Measurements from ENCODE around the gene LCN2. TPM values are rescaled to one million over a fixed set of nuclear protein-coding genes. Genes with fewer than 3 reads are reported as not detected.

The LCN2 gene
- total RNA-seq, 1 experiment from 2014 or later: 537 TPM

DNA sequence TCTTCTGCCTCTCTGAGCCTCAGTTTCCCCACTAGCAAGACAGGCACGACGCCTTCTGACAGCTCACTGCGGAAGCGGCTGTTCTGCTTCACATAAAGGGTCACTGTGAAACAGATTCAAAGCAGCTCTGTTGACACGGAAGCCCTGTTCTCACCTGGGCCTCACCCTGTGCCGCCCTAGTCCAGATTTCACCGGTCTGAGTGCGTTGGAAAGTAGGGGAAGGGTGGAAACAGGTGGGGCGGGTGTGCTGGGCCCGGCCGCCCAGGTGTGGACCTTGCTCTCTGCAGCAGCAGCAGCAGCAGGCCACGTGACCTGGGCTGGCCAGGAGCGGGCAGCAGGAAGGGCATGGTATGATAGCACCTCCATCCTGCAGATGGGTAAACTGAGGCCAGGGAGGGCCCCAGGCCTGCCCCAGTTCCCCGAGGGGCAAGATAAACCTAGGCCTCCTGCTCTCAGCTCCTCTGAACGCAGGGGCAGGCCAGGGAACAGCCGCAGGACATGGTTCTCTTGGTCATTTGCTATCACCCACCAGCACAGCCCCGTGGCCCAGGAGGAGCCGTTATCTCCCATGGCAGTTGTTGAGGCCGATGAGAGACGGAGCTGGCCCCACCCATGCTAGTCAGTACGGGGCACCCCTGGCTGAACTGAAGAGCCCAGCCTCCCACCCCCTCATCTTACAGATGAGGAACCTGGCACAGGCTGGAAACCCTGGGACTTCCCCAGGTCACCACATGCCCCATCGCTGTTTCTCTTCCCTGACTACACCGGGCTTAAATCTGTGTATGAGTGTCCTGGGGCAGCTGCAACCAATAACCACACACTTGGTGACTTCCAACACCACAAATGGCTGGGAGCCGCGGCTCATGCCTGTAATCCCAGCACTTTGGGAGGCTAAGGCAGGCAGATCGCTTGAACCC, 33.8 kb upstream of the LCN2 start:
- DNase-seq: no peak
- Histone ChIP-seq H3K4me2 (no peak overlapping the region), H4K20me1 (ENCODE audit: insufficient read depth) (peaks cover 3% of the 10 kb centered on the region; the same call in 1 of the 2 replicates), H3K27ac (no peak overlapping the region), H3K79me2 (ENCODE audit: low read depth) (no peaks in the 10 kb centered on the region), H3K9me3 (ENCODE audit: insufficient read depth, low read depth) (no peaks in the 10 kb centered on the region), H3K27me3 (ENCODE audit: insufficient read depth, low read depth) (no peaks in the 10 kb centered on the region), H3K4me1 (replicated peaks; ENCODE audit: insufficient read depth) (no peaks in the 10 kb centered on the region), H3K4me3 (no peak overlapping the region), H3K36me3 (ENCODE audit: low read depth) (no peaks in the 10 kb centered on the region), H3K9me2 (ENCODE audit: insufficient read depth) (no peaks in the 10 kb centered on the region), H2AFZ (no peak overlapping the region), H3F3A (ENCODE audit: insufficient read depth, low read depth) (peaks cover 18% of the 10 kb centered on the region; the same call in 1 of the 2 replicates)
- ChIA-PET CTCF (interaction anchor here (0.5 kb wide), 1 partner anchor 68 kb away, joined by 4 read pairs; no protein-coding TSS in a partner anchor), POLR2A (ENCODE audit: unreplicated experiment) (no interaction called here)
- no TSS peak for BruUV-seq (replicated peaks)
- intact Hi-C loops (cut with micrococcal nuclease; ENCODE audit: unreplicated experiment): loop anchor here (2.0 to 5.0 kb wide), 2 partner anchors 63 to 381 kb away; partner anchors contain the start of gene TOR2A
- TF ChIP-seq, protein P1, sequence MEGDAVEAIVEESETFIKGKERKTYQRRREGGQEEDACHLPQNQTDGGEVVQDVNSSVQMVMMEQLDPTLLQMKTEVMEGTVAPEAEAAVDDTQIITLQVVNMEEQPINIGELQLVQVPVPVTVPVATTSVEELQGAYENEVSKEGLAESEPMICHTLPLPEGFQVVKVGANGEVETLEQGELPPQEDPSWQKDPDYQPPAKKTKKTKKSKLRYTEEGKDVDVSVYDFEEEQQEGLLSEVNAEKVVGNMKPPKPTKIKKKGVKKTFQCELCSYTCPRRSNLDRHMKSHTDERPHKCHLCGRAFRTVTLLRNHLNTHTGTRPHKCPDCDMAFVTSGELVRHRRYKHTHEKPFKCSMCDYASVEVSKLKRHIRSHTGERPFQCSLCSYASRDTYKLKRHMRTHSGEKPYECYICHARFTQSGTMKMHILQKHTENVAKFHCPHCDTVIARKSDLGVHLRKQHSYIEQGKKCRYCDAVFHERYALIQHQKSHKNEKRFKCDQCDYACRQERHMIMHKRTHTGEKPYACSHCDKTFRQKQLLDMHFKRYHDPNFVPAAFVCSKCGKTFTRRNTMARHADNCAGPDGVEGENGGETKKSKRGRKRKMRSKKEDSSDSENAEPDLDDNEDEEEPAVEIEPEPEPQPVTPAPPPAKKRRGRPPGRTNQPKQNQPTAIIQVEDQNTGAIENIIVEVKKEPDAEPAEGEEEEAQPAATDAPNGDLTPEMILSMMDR (conservative IDR thresholded peaks at IDR 0.05): no peak
- TF ChIP-seq EZH2 (IDR thresholded peaks at IDR 0.05; ENCODE audit: low read depth): no peak

DNA sequence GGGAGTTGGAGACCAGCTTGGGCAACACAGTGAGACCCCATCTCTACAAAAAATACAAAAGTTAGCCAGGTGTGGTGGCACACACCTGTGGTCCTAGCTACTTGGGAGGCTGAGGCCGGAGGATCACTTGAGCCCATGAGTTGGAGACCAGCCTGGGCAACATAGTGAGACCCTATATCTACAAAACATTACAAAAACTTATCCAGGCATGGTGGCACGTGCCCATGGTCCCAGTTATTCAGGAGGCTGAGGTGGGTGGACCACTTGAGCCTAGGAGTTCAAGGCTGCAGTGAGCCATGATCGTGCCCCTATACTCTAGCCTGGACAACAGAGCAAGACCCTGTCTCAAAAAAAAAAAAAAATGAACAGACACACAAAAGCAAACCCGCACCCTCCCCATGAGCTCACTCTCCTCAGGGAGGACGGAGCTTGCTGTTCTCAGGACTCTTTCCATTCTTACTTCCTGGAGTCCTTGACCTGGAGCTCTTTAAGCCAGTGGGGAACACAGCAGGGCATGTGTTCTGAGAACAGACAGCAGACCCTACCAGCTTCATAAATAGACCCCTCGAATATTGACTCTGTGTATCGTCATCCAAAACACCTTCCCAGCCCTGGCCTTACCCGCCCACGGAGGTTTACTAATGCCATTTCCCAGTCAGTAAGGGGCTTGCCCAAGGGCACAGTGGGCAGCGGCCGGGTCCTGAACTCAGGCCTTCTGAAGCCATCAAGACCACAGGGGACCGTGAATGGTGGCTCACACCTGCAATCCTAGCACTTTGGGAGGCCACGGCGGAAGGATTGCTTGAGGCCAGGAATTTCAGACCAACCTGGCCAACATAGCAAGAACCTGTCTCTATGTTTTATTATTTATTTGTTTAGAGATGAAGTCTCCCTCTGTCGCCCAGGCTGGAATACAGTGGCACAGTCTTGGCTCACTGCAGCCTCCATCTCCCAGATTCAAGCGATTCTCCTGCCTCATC, 32.9 kb upstream of the LCN2 start:
- intact Hi-C loops (cut with micrococcal nuclease; ENCODE audit: unreplicated experiment): loop anchor here (1.0 to 5.0 kb wide), 5 partner anchors 44 to 382 kb away; partner anchors contain the start of gene TOR2A
- ChIA-PET POLR2A (ENCODE audit: unreplicated experiment) (interaction anchor here (0.5 kb wide), 1 partner anchor 38 kb away, joined by 3 read pairs; no protein-coding TSS in a partner anchor), CTCF (interaction anchor here (0.6 kb wide), 1 partner anchor 146 kb away, joined by 3 read pairs; no protein-coding TSS in a partner anchor)
- Histone ChIP-seq H3K27me3 (ENCODE audit: insufficient read depth, low read depth) (no peaks in the 10 kb centered on the region), H3K9me2 (ENCODE audit: insufficient read depth) (no peaks in the 10 kb centered on the region), H3F3A (ENCODE audit: insufficient read depth, low read depth) (peaks cover 10% of the 10 kb centered on the region; the same call in 1 of the 2 replicates), H3K36me3 (ENCODE audit: low read depth) (no peaks in the 10 kb centered on the region), H3K9me3 (ENCODE audit: insufficient read depth, low read depth) (no peaks in the 10 kb centered on the region), H3K27ac (no peak overlapping the region), H2AFZ (no peak overlapping the region), H3K4me3 (no peak overlapping the region), H3K4me2 (no peak overlapping the region), H3K79me2 (ENCODE audit: low read depth) (no peaks in the 10 kb centered on the region), H3K4me1 (replicated peaks; ENCODE audit: insufficient read depth) (no peaks in the 10 kb centered on the region), H4K20me1 (ENCODE audit: insufficient read depth) (peaks cover 3% of the 10 kb centered on the region; the same call in 1 of the 2 replicates)
- TF ChIP-seq, protein P1 (conservative IDR thresholded peaks at IDR 0.05): no peak
- DNase-seq: no peak
- no TSS peak for BruUV-seq (replicated peaks)

All from PC-9 (cell line).